Gastrocnemius medialis (tissue), 4 donors: ENCODE results near the gene ASTN2. TPM values are rescaled to one million over a fixed set of nuclear protein-coding genes. Genes with fewer than 3 reads are reported as not detected.

Source experiments
- ATAC-seq, 2 donors: fragments of 150-250 bp; one replicate each; pipeline ENCODE4 v1.9.1; 2016
- DNase-seq, 2 donors: peaks; one replicate each; pipeline ENCODE4 v3.0.0-alpha.2; 2019
- H3K27ac ChIP-seq, 4 donors: fragments of 200-600 bp; sonication (generic); 1 replicate in 1 of 4; 2 replicates in 3 of 4; pipeline ENCODE4 v1.5.1; 2016 to 2018; ENCODE audit warnings: mild to moderate bottlenecking in 2 of 4, moderate library complexity in 1 of 4
- H3K27me3 ChIP-seq, 3 donors: fragments of 200-600 bp; sonication (generic) in 2 of 3; 1 replicate in 1 of 3; 2 replicates in 2 of 3; pipeline versions ENCODE4 v1.5.1 to v1.6.0; 2016 to 2019; ENCODE audit warnings: mild to moderate bottlenecking in 1 of 3, moderate library complexity in 1 of 3
- H3K36me3 ChIP-seq, 2 donors: fragments of 200-600 bp; sonication (generic) in 1 of 2; one replicate each; pipeline ENCODE4 v1.5.1; 2017 to 2018
- H3K4me1 ChIP-seq, 2 donors: fragments of 200-600 bp; sonication (generic) in 1 of 2; one replicate each; pipeline ENCODE4 v1.5.1; 2016 to 2017; ENCODE audit warnings: mild to moderate bottlenecking in 2 of 2
- H3K4me3 ChIP-seq, 4 donors: fragments of 200-600 bp; sonication (generic) in 3 of 4; 1 replicate in 1 of 4; 2 replicates in 3 of 4; pipeline ENCODE4 v1.5.1; 2016 to 2019; ENCODE audit warnings: mild to moderate bottlenecking in 2 of 4
- H3K9me3 ChIP-seq, 3 donors: fragments of 200-600 bp; sonication (generic) in 2 of 3; 1 replicate in 1 of 3; 2 replicates in 2 of 3; pipeline ENCODE4 v1.5.1; 2016 to 2019
- POLR2A ChIP-seq, 2 donors: fragments of 450-650 bp; IDR thresholded peaks; one replicate each; pipeline ENCODE4 v1.6.1; 2017; ENCODE audit warnings: antibody characterized with exemption in 2 of 2, mild to moderate bottlenecking in 2 of 2, moderate library complexity in 2 of 2
- in situ Hi-C, 4 donors: fragments of 200-750 bp; cut with MboI; loops; one replicate each; pipeline versions ENCODE4 v1.15.0 to v1.8.0; 2017; ENCODE audit warnings: low sequenced_read_pairs in 4 of 4
- intact Hi-C: fragments of 100-400 bp; cut with DNase I; formaldehyde crosslinking; loops from one replicate; pipeline ENCODE4 v1.15.1; 2023; ENCODE audit warnings: low total_unique reads
- total RNA-seq, 4 donors: library from RNA; depleted of rRNA; stranded (reverse); fragments of >200 nt; gene quantifications; one replicate each; pipeline versions ENCODE4 v1.1.0 to v1.2.3, GENCODE V29; 2016
- TF ChIP-seq, protein P1 (sequence below), 5 experiments: fragments of 450-650 bp in 3 of 5; fragments of 200-600 bp in 2 of 5; sonication (generic) in 2 of 5; IDR thresholded peaks in 4 of 5; conservative IDR thresholded peaks in 1 of 5; 1 replicate in 4 of 5; 2 replicates in 1 of 5; pipeline ENCODE4 v1.5.1; 2016 to 2019; ENCODE audit warnings: antibody characterized with exemption in 5 of 5, mild to moderate bottlenecking in 3 of 5, moderate library complexity in 3 of 5

Gene ASTN2
- total RNA-seq, 4 donors from 2014 or later = 2.5 to 4.6 (median 3.7) TPM

DNA sequence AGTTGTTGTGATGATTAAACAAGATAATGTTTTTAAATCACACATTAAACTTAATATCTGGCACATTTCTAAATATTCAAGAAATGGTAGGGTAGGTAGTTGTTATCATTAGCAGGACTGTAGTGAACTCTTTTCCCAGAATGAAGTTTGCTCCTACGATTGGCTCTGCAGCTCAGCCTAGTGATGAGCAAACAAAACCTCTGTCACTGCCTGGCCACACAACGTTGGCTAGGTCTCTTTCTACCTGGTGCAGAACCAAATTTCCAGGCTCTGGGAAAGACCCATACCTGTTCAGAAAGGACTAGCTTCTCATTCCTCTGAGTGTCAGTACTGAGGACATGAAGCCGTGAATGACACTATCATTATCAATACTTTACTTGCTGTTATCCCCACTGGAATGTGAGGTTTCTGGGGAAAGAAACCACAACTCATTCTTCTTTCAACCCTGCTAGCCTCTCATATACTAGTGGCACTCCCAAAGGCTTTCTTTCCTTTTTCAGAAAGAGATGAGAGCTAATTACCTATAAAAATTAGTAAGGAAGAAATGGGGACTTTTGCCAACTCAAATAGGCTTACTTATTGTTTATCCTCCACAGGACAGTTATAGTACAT lies 947.0 kb downstream of the ASTN2 start:
- Histone ChIP-seq H3K9me3 (no peaks in the 10 kb centered on the region), H3K27me3 (no peaks in the 10 kb centered on the region), H3K4me1 (no peaks in the 10 kb centered on the region), H3K36me3 (no peaks in the 10 kb centered on the region), H3K27ac (no peak overlapping the region), H3K4me3 (no peak overlapping the region)
- in situ Hi-C loops = loop anchor here in 1 of 4 donors (25.0 kb wide), 1 partner anchor 94 kb away; no protein-coding TSS in a partner anchor
- no peak for TF ChIP-seq POLR2A (IDR thresholded peaks at IDR 0.05)
- TF ChIP-seq, protein P1, sequence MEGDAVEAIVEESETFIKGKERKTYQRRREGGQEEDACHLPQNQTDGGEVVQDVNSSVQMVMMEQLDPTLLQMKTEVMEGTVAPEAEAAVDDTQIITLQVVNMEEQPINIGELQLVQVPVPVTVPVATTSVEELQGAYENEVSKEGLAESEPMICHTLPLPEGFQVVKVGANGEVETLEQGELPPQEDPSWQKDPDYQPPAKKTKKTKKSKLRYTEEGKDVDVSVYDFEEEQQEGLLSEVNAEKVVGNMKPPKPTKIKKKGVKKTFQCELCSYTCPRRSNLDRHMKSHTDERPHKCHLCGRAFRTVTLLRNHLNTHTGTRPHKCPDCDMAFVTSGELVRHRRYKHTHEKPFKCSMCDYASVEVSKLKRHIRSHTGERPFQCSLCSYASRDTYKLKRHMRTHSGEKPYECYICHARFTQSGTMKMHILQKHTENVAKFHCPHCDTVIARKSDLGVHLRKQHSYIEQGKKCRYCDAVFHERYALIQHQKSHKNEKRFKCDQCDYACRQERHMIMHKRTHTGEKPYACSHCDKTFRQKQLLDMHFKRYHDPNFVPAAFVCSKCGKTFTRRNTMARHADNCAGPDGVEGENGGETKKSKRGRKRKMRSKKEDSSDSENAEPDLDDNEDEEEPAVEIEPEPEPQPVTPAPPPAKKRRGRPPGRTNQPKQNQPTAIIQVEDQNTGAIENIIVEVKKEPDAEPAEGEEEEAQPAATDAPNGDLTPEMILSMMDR (IDR thresholded peaks at IDR 0.05 in 4 of 5, conservative IDR thresholded peaks at IDR 0.05 in 1 of 5) = no peak
- intact Hi-C loops = no loop called here
- ATAC-seq (no peak), DNase-seq (no peak)

- in situ Hi-C loops (loop anchor here in 1 of 4 donors (25.0 kb wide), 1 partner anchor 96 kb away; no protein-coding TSS in a partner anchor), intact Hi-C loops (no loop called here)
- Histone ChIP-seq H3K4me1 (no peaks in the 10 kb centered on the region), H3K36me3 (no peaks in the 10 kb centered on the region), H3K9me3 (no peaks in the 10 kb centered on the region), H3K27me3 (no peaks in the 10 kb centered on the region), H3K27ac (no peak overlapping the region), H3K4me3 (no peak overlapping the region)
- ATAC-seq = no peak
- DNase-seq = no peak
- TF ChIP-seq, protein P1 (IDR thresholded peaks at IDR 0.05 in 4 of 5, conservative IDR thresholded peaks at IDR 0.05 in 1 of 5) = no peak
- no peak for TF ChIP-seq POLR2A (IDR thresholded peaks at IDR 0.05)
Measured at GRCh38 chr9:116466271-116467235, 948.3 kb downstream of the ASTN2 start.

DNA sequence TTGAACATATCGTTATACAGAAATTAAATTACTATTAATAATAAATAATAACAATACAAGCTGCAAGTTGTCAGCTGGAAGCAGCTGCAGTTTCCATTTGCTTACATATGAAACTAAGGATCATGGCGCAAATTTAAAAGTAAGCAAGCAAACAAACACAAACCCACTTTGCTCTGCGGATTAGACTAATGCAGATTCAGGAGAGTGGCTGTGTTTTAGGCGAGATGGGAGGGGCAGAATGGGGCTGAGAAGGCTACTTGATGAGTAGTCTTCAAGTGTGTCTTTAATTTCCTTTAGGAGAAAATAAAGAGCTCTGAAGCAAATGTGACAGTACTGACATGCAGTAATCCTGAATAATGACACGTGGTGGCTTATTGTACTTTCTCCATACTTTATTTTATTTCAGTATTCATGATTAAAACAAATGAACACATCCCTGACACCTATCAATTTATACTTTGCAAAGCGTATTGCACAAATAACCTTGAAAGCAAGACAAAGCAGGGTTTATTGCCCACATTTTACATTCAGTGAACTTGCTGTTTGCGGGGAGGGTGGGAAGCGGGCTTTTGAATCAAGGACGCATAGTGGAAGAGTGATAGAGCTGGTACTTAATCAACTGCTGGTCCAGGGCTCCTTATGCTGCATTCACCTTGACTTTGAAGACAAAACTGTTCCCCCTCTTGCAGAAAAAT lies 949.1 kb downstream of the ASTN2 start:
- H3K4me3 ChIP-seq = no peak overlapping the region
- no peak for ATAC-seq
- in situ Hi-C loops = loop anchor here in 1 of 4 donors (25.0 kb wide), 1 partner anchor 97 kb away; no protein-coding TSS in a partner anchor
- H3K4me1 ChIP-seq = no peaks in the 10 kb centered on the region
- H3K9me3 ChIP-seq = no peaks in the 10 kb centered on the region
- H3K27me3 ChIP-seq = no peaks in the 10 kb centered on the region
- intact Hi-C loops = no loop called here
- no peaks in the 10 kb centered on the region for H3K36me3 ChIP-seq
- no peak overlapping the region for H3K27ac ChIP-seq
- DNase-seq = no peak
- TF ChIP-seq, protein P1 (IDR thresholded peaks at IDR 0.05 in 4 of 5, conservative IDR thresholded peaks at IDR 0.05 in 1 of 5) = no peak
- no peak for TF ChIP-seq POLR2A (IDR thresholded peaks at IDR 0.05)

- ATAC-seq = no peak
- no peak overlapping the region for H3K4me3 ChIP-seq
- no peaks in the 10 kb centered on the region for H3K4me1 ChIP-seq
- no peaks in the 10 kb centered on the region for H3K9me3 ChIP-seq
- intact Hi-C loops = no loop called here
- no peaks in the 10 kb centered on the region for H3K27me3 ChIP-seq
- in situ Hi-C loops = loop anchor here in 1 of 4 donors (25.0 kb wide), 1 partner anchor 97 kb away; no protein-coding TSS in a partner anchor
- no peak overlapping the region for H3K27ac ChIP-seq
- TF ChIP-seq, protein P1 (IDR thresholded peaks at IDR 0.05 in 4 of 5, conservative IDR thresholded peaks at IDR 0.05 in 1 of 5) = no peak
- TF ChIP-seq POLR2A (IDR thresholded peaks at IDR 0.05) = no peak
- no peak for DNase-seq
- H3K36me3 ChIP-seq = no peaks in the 10 kb centered on the region
Measured at GRCh38 chr9:116464987-116465571, 949.8 kb downstream of the ASTN2 start.
